OCI-LY1 (cell line): ENCODE data around the gene HSD17B7.

Experiments used
- H2AFZ ChIP-seq: fragments of 200-600 bp; sonication (generic), shearing (Covaris generic); 2 replicates; pipeline ENCODE4 v1.6.0; 2014; ENCODE audit warnings: antibody characterized with exemption, mild to moderate bottlenecking, low read length
- H3F3A ChIP-seq: fragments of 200-600 bp; sonication (generic), shearing (Covaris generic); 2 replicates; pipeline ENCODE4 v1.6.0; 2014; ENCODE audit warnings: mild to moderate bottlenecking, antibody characterized with exemption, low read length, moderate library complexity; ENCODE audit not compliant: insufficient read depth
- H3K27ac ChIP-seq: fragments of 200-600 bp; sonication (generic); 2 replicates; pipeline ENCODE4 v1.5.1; 2014; ENCODE audit warnings: low read length, mixed run types, mild to moderate bottlenecking, low read depth; ENCODE audit not compliant: poor library complexity, severe bottlenecking
- H3K27me3 ChIP-seq: fragments of 200-600 bp; sonication (generic); 2 replicates; pipeline ENCODE4 v1.6.0; 2014; ENCODE audit warnings: antibody characterized with exemption, mild to moderate bottlenecking, low read length, moderate library complexity; ENCODE audit not compliant: insufficient read depth
- H3K36me3 ChIP-seq: fragments of 200-600 bp; sonication (generic); 2 replicates; pipeline ENCODE4 v1.6.1; 2014; ENCODE audit warnings: mild to moderate bottlenecking, antibody characterized with exemption, low read length, moderate library complexity, mixed read lengths; ENCODE audit not compliant: insufficient read depth
- H3K4me1 ChIP-seq: fragments of 200-600 bp; sonication (generic); 2 replicates; pipeline ENCODE4 v1.5.1; 2014; ENCODE audit warnings: mild to moderate bottlenecking, low read length, moderate library complexity; ENCODE audit not compliant: insufficient read depth, severe bottlenecking
- H3K4me2 ChIP-seq: fragments of 200-600 bp; sonication (generic), shearing (Covaris generic); 2 replicates; pipeline ENCODE4 v1.6.1; 2014; ENCODE audit warnings: low read length
- H3K4me3 ChIP-seq: fragments of 200-600 bp; sonication (generic); 2 replicates; pipeline ENCODE4 v1.5.1; 2014; ENCODE audit warnings: low read length, low read depth, mild to moderate bottlenecking, mixed read lengths; ENCODE audit not compliant: poor library complexity, severe bottlenecking
- H3K79me2 ChIP-seq: fragments of 200-600 bp; shearing (Covaris generic); 2 replicates; pipeline ENCODE4 v1.6.1; 2016; ENCODE audit warnings: mixed run types, low read length, mixed read lengths; ENCODE audit not compliant: insufficient read depth
- H3K9ac ChIP-seq: fragments of 200-600 bp; sonication (generic), shearing (Covaris generic); 2 replicates; pipeline ENCODE4 v1.6.1; 2014; ENCODE audit warnings: mild to moderate bottlenecking, low read length, mixed read lengths
- H3K9me2 ChIP-seq: fragments of 200-600 bp; sonication (generic), shearing (Covaris generic); 2 replicates; pipeline ENCODE4 v1.6.1; 2014; ENCODE audit warnings: low read depth, mild to moderate bottlenecking, low read length, mixed read lengths
- H3K9me3 ChIP-seq: fragments of 200-600 bp; shearing (Covaris generic); 2 replicates; pipeline ENCODE4 v1.6.1; 2014; ENCODE audit warnings: low read length, mixed read lengths
- H4K20me1 ChIP-seq: fragments of 200-600 bp; sonication (generic), shearing (Covaris generic); 2 replicates; pipeline ENCODE4 v1.6.0; 2016; ENCODE audit warnings: mild to moderate bottlenecking, low read length; ENCODE audit not compliant: insufficient read depth
- EZH2 ChIP-seq: fragments of 200-600 bp; sonication (generic), shearing (Covaris generic); IDR thresholded peaks from 2 replicates; pipeline ENCODE4 v1.8.0; 2017; ENCODE audit warnings: borderline replicate concordance, mixed run types, mild to moderate bottlenecking, antibody characterized with exemption, low read length, moderate library complexity, mixed read lengths
- TF ChIP-seq, protein P1 (sequence below): fragments of 200-600 bp; sonication (generic), shearing (Covaris generic); IDR thresholded peaks from 2 replicates; pipeline ENCODE4 v1.5.1; 2017; ENCODE audit warnings: mild to moderate bottlenecking, antibody characterized with exemption, low read length, moderate library complexity, mixed read lengths

The HSD17B7 gene

DNA sequence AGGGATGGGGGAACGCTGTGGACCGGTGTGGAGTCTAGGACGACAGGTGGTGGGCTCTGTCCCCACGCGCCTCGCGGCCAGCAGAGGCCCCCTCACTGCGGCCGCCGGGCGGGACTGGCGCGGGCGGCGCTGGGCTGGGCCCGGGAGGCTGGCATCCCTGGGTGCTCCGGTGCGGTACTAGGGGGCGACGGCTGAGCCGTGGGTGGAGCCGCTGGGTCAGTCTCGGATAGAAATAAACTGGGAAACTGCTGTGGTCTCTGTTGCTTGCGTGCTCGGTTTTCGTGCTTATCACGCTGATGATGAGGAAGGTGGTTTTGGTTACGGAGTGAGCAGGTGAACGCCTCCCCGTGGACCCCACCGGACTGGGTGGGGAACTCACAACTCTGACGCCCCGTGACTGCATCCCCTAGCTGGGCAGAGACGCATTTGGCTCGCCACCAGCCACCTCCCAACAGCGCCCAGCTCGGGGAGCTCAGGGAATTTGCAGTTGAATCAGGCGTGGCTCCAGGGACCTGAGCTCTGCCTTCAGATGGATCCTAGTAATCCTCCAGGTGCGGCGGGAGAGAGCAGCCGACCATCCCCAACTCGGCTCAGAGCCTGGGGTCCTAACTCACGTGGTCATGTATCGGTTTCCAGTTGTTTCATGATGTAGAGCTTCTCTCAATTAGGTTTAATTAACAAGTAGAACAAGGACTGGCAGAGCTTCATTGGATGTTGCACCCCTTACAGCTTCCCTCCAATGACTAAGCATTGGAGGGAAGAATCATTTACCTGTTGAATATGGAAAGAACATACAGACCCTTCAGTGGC, 32.1 kb downstream of the HSD17B7 start:
- H3K4me2 ChIP-seq = peak overlapping the region; percentile 46; the same call in 1 of the 2 replicates

DNA sequence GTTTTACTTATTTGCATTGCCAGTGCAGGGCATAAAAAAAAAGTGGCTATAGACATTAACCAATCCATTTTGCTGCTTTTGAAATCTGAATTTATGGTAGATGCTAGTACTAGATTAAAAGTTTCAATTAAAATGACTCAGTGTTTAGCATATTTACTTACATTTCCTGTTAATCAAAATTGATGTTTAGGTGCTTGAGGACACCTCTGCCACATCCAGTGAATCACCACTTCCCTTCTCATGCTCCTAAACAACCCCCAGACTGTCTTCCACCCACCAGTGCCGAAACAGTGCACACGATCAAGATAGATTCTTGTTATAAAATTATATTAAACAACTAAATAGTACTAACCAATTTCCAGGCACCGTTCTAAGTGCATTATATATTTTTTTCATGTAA, 32.7 kb downstream of the HSD17B7 start:
- Histone ChIP-seq H3K4me2 (no peak overlapping the region), H4K20me1 (no peaks in the 10 kb centered on the region), H3K9me3 (no peaks in the 10 kb centered on the region), H3K4me3 (no peak overlapping the region), H3K4me1 (peaks cover 10% of the 10 kb centered on the region), H3K9me2 (no peaks in the 10 kb centered on the region), H3F3A (no peaks in the 10 kb centered on the region), H3K36me3 (no peaks in the 10 kb centered on the region), H3K27me3 (no peaks in the 10 kb centered on the region; the same call in 1 of the 2 replicates), H3K79me2 (no peaks in the 10 kb centered on the region), H2AFZ (no peak overlapping the region), H3K9ac (no peak overlapping the region), H3K27ac (no peak overlapping the region)
- TF ChIP-seq, protein P1, sequence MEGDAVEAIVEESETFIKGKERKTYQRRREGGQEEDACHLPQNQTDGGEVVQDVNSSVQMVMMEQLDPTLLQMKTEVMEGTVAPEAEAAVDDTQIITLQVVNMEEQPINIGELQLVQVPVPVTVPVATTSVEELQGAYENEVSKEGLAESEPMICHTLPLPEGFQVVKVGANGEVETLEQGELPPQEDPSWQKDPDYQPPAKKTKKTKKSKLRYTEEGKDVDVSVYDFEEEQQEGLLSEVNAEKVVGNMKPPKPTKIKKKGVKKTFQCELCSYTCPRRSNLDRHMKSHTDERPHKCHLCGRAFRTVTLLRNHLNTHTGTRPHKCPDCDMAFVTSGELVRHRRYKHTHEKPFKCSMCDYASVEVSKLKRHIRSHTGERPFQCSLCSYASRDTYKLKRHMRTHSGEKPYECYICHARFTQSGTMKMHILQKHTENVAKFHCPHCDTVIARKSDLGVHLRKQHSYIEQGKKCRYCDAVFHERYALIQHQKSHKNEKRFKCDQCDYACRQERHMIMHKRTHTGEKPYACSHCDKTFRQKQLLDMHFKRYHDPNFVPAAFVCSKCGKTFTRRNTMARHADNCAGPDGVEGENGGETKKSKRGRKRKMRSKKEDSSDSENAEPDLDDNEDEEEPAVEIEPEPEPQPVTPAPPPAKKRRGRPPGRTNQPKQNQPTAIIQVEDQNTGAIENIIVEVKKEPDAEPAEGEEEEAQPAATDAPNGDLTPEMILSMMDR = no peak
- no peak for TF ChIP-seq EZH2

More for the DNA sequence above, 32.1 kb downstream of the HSD17B7 start:
- Histone ChIP-seq H3K79me2 (no peaks in the 10 kb centered on the region), H3K27me3 (no peaks in the 10 kb centered on the region; the same call in 1 of the 2 replicates), H3F3A (no peaks in the 10 kb centered on the region), H3K27ac (no peak overlapping the region), H3K36me3 (no peaks in the 10 kb centered on the region), H3K9ac (no peak overlapping the region; the same call in 1 of the 2 replicates), H4K20me1 (no peaks in the 10 kb centered on the region), H3K4me1 (peaks cover 10% of the 10 kb centered on the region), H3K9me3 (no peaks in the 10 kb centered on the region), H3K9me2 (no peaks in the 10 kb centered on the region), H3K4me3 (peak overlapping the region; percentile 40), H2AFZ (no peak overlapping the region)
- no peak for TF ChIP-seq EZH2
- TF ChIP-seq, protein P1 = no peak

DNA sequence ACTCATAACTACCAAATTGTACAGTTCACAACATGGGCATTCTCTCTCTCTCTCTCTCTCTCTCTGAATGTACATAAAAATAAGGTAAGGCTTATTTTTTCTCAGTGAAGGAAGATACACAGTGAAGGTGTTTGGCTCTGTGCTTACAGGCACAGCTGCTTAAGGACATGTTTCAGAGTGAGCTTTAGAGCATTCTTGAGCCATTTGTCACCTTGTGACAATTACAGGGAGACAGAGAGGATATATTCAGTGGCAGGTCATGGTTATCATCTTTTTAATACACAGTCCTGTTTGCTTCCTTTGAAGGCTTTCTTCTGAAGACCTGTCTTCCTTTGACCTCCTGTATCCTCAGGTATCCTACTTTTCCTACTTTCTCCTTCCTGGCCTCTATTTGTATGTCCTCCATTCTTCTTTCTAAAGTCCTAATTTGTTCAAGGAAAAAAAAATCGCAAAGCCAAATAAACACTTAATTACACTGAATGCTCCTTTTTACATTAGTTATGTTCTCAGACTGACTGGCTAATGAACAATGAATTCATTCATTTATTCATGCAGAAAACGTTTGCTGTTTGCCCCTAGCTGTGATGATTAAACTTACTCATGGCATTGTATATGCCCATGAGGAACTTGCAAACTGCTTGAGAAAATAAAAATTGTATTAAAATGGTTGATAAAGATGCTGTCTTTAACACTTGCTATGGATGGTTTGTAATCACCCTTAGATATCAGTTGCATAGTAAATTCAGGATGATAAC, 33.4 kb downstream of the HSD17B7 start:
- no peaks in the 10 kb centered on the region for H3K36me3 ChIP-seq
- no peaks in the 10 kb centered on the region for H3K79me2 ChIP-seq
- no peak overlapping the region for H3K4me3 ChIP-seq
- no peak overlapping the region for H2AFZ ChIP-seq
- H4K20me1 ChIP-seq = no peaks in the 10 kb centered on the region
- H3K4me2 ChIP-seq = no peak overlapping the region
- H3K9me2 ChIP-seq = no peaks in the 10 kb centered on the region
- TF ChIP-seq, protein P1 = no peak
- TF ChIP-seq EZH2 = no peak
- no peak overlapping the region for H3K9ac ChIP-seq
- H3F3A ChIP-seq = no peaks in the 10 kb centered on the region
- H3K9me3 ChIP-seq = no peaks in the 10 kb centered on the region
- H3K27ac ChIP-seq = no peak overlapping the region
- peaks cover 10% of the 10 kb centered on the region for H3K4me1 ChIP-seq
- H3K27me3 ChIP-seq = no peaks in the 10 kb centered on the region; the same call in 1 of the 2 replicates
